Left lobe of liver (tissue), 2 donors: ENCODE results near the gene OPRPN. TPM values are rescaled to one million over a fixed set of nuclear protein-coding genes. Genes with fewer than 3 reads are reported as not detected.

Experiments
- ATAC-seq: fragments of 200-7000 bp; cut with Tn5 transposase; one replicate; pipeline ENCODE4 v1.9.1; 2020; ENCODE audit warnings: mild to moderate bottlenecking, moderate library complexity
- DNase-seq: peaks from one replicate; pipeline ENCODE4 v3.0.0-alpha.2; 2020; ENCODE audit warnings: low spot score
- total RNA-seq: library from RNA; stranded (reverse); gene quantifications from one replicate; pipeline ENCODE4 v1.2.1, GENCODE V29; 2021
- donor health status: DM: no; HTN: no; CAD: no; lungs with moderate emphysema.
- donor health status: DM: no; HTN: yes; CAD: no.

The OPRPN gene, protein sequence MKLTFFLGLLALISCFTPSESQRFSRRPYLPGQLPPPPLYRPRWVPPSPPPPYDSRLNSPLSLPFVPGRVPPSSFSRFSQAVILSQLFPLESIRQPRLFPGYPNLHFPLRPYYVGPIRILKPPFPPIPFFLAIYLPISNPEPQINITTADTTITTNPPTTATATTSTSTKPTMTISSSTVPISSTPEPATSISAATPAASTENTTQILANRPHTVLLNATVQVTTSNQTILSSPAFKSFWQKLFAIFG
- total RNA-seq = 0.40 TPM

GRCh38 chr4:70397580-70397979, at the start of gene OPRPN:
Gene OPRPN (plus strand): TSS chr4:70397940. CDS start chr4:70399286, 1,346 bp downstream.
- peak; percentile 65 for ATAC-seq
- DNase-seq = no peak

DNA sequence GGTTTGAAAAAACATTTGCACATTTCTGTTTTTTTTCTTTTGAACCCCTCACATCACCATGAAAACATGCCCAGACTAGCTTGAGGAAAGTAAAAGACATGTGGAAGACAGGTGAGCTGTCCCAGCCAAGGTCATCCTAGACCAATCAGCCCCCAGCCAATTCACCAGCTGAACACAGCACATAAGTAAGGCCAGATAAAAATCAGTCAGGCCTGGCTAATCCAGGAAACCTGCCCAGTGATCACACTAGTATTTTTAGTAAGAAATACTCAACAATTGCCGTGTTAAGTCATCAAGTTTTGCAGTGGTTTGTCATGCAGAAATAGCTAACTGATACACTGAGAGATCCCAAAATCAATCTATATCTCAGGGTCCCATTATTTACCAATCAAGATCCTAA, 41.6 kb upstream of the OPRPN start:
- no peak for ATAC-seq
- DNase-seq = no peak

GRCh38 chr4:70359115-70359661, 38.6 kb upstream of the OPRPN start:
- DNase-seq = no peak
- no peak for ATAC-seq

DNA sequence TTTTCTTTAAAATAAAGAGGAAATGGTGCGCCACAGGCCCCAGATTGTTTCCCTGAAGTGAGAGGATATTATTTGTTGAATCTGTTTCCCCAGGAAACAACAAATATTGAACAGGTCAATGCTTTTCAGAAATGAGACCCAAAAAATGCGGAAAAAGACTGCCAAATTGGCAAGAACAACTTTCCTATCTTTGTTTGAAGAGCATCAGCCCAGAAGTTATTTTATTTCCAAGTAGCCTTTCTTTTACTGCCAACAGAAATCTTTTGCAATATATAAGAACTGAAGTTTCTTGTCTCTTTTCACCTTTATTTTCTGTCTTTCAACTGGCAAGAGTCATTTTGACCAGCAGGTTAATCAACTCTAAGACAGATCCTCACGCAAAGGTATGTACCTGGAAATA, 37.3 kb upstream of the OPRPN start, which contains the start of gene SMR3A:
Gene SMR3A, plus strand, starts transcription at position 301 of the 400 bp plus-strand sequence. CDS start 1,356 bp downstream, outside the sequence.
- no peak for DNase-seq
- no peak for ATAC-seq

- ATAC-seq = no peak
Measured at GRCh38 chr4:70364002-70364401, 33.7 kb upstream of the OPRPN start.

GRCh38 chr4:70365479-70365878, 32.3 kb upstream of the OPRPN start:
- DNase-seq = no peak
- no peak for ATAC-seq

More at GRCh38 chr4:70364002-70364401, 33.7 kb upstream of the OPRPN start:
- DNase-seq = no peak

GRCh38 chr4:70367813-70368212, 29.9 kb upstream of the OPRPN start:
- no peak for DNase-seq
- no peak for ATAC-seq

DNA sequence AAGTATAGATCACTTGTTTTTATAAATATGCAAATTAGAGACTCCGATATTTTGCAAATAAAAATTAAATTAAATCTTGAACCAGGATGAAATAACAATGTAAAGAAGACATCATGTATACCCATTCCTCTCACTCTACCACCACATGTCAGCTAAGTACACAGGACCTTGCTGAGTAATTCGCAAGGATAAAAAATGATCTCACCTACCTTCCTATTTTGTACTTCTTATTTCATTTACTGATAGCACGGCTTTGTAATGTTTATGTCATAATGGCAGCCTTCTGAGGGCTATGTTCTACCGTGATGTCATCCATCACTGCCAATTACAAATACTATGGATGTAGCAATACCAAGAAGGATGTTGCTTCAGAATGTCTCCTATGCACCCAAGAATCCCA, 25.8 kb upstream of the OPRPN start:
- DNase-seq (no peak), ATAC-seq (no peak)

DNA sequence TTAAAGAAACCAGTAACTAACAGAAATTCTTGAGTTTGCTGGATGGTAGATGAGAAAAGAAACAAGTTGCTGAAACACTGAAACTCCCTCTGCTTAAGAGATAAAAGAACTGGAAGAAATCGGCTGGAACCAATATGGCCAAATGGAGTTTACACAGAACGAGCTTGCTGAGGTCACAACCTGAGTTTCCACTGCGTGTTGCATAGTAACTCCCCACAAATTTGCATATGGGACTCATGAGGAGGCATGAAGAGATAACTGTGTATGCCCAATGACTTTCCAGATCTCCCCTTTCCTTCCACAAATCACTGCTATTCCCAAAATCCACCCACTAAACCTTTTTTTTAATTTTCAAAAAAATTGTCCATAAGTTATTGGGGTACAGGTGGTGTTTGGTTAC, 25.0 kb upstream of the OPRPN start:
- ATAC-seq (no peak), DNase-seq (no peak)

- ATAC-seq (no peak), DNase-seq (no peak)
Measured at GRCh38 chr4:70380578-70380977, 17.2 kb upstream of the OPRPN start.

- DNase-seq (no peak), ATAC-seq (no peak)
Measured at GRCh38 chr4:70382691-70383181, 15.0 kb upstream of the OPRPN start, which contains the start of gene SMR3B. Gene SMR3B (plus strand): TSS chr4:70383131. CDS start chr4:70384511, 1,380 bp downstream.

- ATAC-seq (no peak), DNase-seq (no peak)
Measured at GRCh38 chr4:70392057-70392776, 5.5 kb upstream of the OPRPN start.

DNA sequence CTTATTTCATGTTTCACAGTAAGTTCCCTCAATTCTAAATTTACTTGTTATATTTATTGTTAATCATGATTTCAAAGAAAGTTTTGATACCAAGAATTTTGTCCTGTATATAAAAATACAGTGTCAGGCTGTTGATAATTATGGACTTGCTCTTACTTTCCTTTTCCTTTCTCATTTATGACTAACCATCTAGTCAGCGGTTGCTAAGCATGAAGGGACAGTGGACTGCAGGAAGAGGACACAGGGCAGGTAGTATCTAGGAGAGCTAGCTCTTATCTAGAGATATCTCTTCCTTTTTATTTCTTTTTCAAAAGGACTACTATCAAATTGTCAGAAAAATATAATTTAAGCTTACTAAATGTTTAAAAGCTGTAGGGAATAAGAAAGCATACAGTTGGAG, 1.6 kb downstream of the OPRPN start:
- DNase-seq (no peak), ATAC-seq (peak; percentile 86)

DNA sequence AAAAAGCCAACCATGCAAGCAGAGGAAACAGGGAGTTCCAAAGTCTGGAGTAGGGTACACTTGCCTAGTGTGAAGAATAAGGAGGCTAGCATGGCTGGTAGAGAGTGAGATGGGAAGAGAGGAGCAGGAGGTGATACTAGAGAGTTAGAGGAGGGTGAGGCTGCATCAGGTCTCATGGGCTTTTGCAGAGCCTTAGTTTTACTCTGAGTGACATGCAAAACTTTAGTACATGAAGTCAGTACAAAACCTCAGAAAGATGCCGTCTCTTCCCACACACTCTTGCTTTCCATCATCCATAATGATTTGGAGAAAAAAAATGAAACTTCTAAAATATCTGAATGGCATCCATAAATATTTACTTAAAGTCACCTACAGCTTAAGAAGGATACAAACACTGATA, 5.0 kb downstream of the OPRPN start:
- DNase-seq = no peak
- ATAC-seq = no peak

GRCh38 chr4:70405765-70406164, 8.0 kb downstream of the OPRPN start:
- DNase-seq (no peak), ATAC-seq (no peak)

DNA sequence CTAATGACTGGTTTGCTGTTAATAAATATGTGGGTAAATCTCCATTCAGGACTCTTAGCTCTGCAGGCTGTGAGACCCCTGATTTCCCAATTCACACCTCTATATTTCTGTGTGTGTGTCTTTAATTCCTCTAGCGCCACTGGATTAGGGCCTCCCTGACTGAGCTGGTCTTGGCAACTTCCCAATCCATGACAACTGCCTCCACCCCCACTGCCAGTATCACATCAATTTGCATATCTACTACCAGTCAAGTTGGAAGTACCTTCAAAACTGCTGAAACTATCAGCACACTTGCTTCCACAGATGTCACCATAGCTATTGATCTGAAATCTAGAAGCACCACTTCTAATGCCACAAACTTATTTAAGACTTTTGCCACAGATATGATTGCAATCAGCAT, 27.6 kb downstream of the OPRPN start:
- DNase-seq (no peak), ATAC-seq (no peak)

DNA sequence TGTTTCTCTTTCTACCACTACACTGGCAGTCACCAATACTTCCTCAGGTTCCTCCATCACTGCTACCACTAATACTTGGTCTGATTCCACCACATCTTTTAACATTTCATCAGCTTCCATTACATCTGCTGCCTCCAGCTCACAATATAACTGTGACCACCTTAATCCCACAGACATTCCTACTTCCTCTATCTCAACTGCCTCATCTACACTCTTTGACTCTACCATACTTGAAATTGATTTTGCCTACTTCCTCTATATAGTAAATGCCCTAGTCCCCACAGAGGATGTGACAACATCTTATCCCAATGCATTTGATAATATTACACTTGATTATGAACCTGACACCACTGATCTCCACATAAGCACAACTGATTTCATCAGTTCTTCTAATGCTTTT, 29.0 kb downstream of the OPRPN start:
- no peak for ATAC-seq
- DNase-seq = no peak

GRCh38 chr4:70437197-70437596, 39.5 kb downstream of the OPRPN start:
- ATAC-seq (no peak), DNase-seq (no peak)

GRCh38 chr4:70442474-70442873, 44.7 kb downstream of the OPRPN start:
- DNase-seq (no peak), ATAC-seq (no peak)

- DNase-seq = no peak
- no peak for ATAC-seq
Measured at GRCh38 chr4:70443329-70443728, 45.6 kb downstream of the OPRPN start.

GRCh38 chr4:70449220-70449619, 51.5 kb downstream of the OPRPN start:
- no peak for ATAC-seq
- DNase-seq = no peak

GRCh38 chr4:70452946-70453345, 55.2 kb downstream of the OPRPN start:
- no peak for DNase-seq
- no peak for ATAC-seq
